GM18520 (cell line): Measurements from ENCODE around the gene TNRC6C.

Experiments used
- ATAC-seq: cut with Tn5 transposase; IDR thresholded peaks from one replicate; pipeline ENCODE4 v1.9.1; 2021; ENCODE audit not compliant: unreplicated experiment

Gene TNRC6C

GRCh38 chr17:77957857-77958715 is at the start of gene TNRC6C:
TNRC6C (plus strand) TSS chr17:77958703; CDS start chr17:78004207, 45,504 bp downstream.
- ATAC-seq: peak; percentile 63

- no peak for ATAC-seq
These were observed 49.3 kb upstream of the TNRC6C start for GRCh38 chr17:77909236-77909635.

DNA sequence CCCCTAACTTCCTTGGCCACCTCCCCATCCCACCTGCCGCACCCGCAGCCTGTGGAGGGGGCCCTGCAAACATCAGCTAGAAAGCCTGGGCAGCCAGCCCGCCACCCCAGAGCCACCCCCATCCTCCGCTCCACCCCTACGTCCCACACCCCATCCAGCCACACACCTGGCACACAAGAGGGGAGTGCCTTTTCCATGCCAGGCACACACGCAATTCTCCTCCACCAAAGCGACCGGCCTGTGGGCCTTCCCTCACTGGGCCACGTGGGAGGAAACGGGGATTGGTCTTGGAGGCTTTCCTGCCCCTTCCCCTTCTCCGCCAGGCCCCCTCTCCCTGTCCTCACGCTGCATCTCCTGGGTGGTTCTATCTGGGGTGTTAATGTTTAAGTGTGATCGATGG is 48.7 kb upstream of the TNRC6C start:
- no peak for ATAC-seq

DNA sequence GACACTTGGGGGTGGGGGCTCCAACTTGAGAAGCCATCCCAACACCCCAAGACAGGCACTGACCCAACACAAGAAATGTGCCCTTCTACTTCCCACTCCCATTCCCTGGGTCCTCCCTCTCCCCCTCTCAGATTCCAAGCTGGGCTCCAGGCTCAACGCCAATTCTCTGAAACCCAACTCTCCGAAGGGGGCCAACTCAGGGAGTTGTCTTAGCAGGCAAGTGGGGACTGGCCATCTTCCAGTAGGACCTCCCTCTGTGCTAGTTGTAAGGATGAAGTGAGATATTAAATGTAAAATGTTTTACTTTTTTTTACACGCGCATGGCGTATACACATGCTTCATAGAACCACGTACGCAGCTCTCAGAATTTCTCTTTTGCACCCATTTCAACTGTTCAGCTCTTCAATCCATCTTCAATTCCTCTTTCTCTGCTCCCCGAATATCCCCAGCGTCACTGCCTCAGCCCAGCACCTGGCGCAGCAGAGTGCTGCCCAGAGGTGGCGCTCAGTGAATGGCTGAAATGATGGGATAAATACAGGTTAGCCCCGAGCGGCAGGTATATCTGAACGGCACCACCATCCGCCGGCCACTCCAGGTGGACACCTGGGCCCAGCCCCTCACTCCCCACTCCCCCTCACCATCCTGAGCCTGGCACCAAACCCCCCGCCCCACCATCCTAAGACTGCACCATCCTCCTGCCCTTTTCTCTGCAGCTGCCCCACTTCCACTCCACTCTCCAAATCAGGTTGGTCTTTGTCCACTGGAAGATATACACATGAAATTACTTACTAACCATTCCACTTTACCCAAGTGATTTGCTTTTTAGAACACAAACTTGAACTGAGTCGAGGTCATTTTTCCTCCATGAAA is 43.9 kb upstream of the TNRC6C start:
- no peak for ATAC-seq

GRCh38 chr17:77915594-77916021 is 42.9 kb upstream of the TNRC6C start:
- no peak for ATAC-seq

DNA sequence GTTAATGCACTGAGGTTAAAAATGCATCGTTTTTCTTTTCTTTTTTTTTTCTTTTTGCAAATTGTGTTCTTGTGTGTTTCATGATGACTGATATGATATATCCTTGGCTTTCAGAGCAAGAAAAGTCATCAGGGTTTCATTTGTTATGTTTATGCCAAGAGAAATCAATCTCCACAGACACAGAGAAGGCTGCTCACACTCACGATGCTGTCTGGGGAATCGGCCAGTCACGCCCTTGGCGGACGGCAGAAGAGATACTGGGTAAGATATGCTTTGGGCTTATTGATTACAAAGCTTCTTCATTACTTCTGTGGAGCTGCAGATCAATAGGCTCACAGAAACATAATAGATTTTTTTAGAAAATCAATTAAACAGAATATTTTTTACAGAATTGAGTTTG is 42.2 kb upstream of the TNRC6C start:
- no peak for ATAC-seq

- ATAC-seq: no peak
These were observed 41.6 kb upstream of the TNRC6C start for GRCh38 chr17:77916703-77917481.

GRCh38 chr17:77919276-77919675 is 39.2 kb upstream of the TNRC6C start:
- ATAC-seq: no peak

DNA sequence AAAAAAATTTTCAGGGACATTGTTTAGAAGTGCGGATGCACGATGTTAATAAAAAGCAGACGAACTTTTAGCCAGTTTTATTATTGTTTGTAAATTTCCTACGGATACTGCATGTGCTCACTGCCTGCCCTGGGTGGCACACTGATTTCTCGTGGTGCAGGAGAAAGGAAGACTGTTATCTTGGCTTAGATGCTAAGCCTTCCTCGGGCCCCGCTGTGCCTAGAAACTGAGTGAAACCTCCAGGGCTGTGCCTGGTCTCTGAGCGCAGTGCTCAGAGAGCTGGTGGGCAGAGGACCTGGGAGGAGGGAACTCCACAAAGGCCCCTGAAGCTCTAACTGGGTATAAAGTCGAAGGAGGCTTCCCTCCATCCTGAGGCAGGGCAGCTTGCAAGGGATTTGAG is 35.4 kb upstream of the TNRC6C start:
- ATAC-seq: no peak

DNA sequence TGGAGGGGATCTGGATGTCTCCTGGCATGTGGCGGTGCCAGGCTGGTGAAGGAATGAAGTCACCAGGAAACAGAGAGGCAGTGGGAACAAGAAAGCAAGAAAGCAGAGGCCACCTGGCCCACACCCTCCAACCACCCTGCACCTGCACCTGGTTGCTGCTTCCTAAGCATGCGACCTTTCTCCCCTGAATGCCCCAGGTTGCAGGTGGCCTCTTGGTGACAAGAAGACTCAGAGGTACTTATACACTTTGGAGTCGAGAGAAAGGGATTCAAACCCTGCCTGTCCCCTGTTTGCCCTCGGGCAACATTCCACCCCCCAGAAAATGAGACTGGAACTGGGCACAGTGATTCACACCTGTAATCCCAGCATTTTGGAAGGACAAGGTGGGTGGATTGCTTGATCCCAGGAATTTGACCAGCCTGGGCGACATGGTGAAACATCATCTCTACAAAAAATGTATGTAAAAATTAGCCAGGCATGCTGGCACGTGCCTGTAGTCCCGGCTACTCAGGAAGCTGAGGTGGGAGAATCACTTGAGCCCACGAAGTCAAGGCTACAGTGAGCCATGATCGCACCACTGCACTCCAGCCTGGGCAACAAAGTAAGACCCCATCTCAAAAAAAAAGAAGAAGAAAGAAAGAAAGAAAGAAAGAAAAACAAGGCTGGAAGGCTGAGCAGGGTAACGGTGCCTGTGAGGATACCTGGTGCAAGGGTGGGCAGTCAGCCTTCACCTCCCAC is 34.6 kb upstream of the TNRC6C start:
- no peak for ATAC-seq

DNA sequence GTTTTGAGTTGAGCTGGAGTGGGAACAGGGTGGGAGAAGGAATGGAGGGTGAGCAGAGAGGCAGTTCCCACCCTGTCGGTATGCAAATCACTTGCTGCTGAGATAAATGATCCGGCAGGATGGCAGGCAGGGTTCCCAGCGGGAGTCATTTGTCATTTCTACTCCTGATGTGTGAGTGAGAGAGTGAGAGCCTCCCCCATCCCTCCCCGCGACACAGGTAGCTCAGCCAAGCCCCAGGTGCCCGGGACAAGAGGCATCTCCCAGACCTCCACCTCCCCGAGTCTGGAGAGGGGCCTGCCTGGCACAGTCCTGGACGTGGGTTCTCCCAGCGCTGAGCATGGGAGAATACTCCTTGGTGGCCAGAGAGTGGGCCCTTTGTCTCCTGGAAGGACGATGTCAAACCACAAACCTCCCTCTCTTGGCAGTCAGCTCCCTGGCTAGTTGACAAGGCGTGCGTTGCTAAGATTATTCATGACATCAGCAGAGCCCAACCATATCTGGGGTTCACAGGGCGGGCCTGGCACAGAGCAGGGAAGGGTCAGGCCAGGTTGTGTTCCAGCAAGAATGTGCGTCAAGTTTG is 33.7 kb upstream of the TNRC6C start:
- no peak for ATAC-seq

DNA sequence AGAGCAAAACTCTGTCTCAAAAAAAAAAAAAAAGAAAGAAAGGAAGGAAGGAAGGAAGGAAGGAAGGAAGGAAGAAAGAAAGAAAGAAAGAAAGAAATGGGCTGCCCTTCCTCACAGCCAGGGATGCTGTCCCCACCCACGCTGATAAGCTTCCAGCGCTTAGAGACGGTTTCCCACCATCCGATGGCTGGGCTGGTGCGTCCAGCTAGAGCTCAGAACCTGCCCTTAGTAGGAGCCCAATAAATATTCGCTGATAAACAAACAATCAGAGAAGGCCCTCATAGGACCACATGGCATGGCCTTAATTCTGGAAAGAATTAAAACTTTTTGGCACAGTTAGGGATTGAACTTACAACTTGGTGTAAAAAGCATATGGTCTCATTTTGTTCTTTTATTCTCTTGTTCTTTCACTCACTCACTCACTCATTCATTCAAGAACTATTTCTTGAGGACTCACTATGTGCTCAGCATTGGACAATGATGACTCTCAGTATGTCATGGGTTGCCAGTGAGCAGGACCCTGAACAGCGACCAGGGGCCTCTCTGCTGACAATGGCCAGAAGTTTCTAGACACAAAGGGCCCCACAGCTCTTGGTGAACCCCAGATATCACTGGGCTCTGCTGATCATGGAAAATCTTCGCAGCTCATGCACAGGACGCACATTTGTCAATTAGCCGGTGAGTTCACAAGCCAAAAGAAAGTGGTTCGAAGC is 32.5 kb upstream of the TNRC6C start:
- ATAC-seq: no peak

DNA sequence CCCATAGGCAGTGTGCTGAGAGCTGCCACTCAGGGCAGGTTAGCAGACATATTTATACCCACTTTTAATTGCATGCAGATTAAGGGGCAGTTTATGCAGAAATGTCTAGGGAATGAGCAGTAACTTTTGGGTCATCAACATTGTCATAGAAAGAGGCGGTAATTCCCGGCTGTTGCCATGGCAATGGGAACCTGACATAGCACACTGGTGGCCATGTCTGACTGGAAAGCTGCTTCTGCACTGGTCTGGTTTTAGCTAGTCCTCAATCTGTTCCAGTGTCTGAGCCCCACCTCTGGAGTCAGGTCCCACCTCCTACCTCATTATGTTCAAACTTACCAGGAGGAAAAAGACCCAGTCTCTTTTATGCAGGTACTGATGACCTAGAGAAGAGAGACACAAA is 31.5 kb upstream of the TNRC6C start:
- no peak for ATAC-seq

- no peak for ATAC-seq
These were observed 30.6 kb upstream of the TNRC6C start for GRCh38 chr17:77927777-77928518.

DNA sequence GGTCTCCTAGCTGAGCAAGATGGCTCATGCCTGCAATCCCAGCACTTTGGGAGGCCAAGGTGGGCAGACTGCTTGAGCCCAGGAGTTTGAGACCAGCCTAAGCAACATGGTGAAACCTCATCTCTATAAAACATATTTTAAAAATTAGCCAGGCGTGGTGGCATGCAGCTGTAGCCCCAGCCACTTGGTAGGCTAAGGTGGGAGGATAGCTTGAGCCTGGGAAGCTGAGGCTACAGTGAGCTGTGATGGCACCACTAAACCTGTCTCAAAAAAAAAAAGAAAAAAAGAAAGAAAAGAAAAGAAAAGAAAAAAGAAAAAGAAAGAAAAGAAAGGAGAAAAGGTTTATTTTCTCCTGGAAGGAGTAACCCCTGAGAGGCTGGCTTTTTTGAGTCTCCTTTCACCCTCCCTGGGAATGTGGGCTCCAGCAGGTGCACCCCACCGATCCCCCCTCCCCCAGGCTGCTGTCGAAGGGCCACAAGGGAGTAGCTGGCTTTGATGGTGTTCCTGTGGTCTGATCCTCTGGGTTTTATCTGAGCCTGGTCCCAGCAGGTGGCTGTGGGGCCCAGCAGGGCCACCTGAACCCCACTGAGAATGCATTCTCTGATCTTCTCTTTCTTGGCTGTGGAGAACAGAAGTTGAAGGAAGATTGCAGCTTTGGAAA is 29.9 kb upstream of the TNRC6C start:
- ATAC-seq: no peak

- no peak for ATAC-seq
These were observed 29.3 kb upstream of the TNRC6C start for GRCh38 chr17:77929180-77929564.

- no peak for ATAC-seq
These were observed 28.5 kb upstream of the TNRC6C start for GRCh38 chr17:77929871-77930436.
